A172 (cell line): ENCODE measurements around the gene PRR9. TPM values are rescaled to one million over a fixed set of nuclear protein-coding genes. Genes with fewer than 3 reads are reported as not detected.

Experiments used
- DNase-seq: peaks from one replicate; pipeline ENCODE4 v3.0.0-alpha.2; 2015; ENCODE audit warnings: low spot score
- total RNA-seq: library from RNA; depleted of rRNA; stranded (reverse); fragments of >200 nt; shearing (Covaris generic); gene quantifications from 2 replicates; pipeline ENCODE4 v1.2.3, GENCODE V29; 2014

The PRR9 gene
- total RNA-seq, 1 experiment from 2014 or later, result not detected

DNA sequence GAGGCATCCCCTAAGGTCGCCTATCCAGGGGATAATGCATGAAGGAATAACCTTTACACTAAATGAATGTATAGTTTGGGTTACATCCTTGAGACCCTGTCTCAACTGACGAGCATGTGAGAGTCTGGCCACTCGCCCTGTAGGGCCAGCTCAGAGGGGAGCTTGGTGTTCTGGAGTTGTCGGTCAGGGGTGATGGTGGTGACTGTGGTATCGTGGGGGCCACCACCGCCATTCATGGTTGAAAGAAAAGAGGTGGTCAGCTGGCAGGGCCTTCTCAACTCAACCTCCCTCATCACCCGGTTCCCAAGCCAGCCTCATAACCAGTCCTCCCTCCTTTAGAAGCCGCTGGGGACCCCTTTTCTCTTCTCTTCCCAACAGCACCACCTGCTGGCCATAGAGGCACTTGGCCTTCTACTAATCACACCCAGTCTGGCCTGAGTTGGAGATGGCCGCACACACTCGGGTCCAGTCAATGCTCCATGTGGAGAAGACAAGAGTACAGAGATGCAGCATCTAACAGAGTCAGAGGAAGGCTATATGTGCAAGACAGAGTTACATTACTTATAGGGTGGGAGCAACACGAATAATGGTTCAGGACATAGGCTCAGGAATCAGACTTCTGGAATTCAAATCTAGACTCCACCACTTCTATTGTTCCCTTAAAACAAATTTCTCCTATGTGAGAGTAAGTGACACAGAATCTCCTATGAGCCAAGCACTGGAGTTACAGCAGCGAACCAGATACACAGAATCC lies 11.9 kb downstream of the PRR9 start:
- peak; percentile 25 for DNase-seq

DNA sequence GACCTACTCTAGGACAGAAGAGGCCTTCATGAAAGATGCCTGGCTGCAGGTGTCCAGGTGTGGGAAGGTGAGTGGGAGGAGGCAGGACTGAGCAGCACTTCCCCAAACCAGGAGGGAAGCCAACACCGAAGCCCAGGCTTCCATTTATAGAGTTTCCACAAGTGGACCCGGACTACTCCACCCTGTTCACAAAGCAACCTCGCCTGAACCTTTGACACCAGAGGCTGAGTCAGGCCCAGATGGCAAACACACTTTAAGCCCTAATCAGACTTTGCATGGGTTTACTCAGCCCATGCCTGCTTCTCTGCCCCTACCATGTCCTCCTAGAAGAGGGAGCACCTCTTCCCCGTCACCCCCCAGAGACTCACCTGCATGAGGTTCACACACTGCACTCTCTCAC lies 14.0 kb downstream of the PRR9 start:
- no peak for DNase-seq

GRCh38 chr1:153231785-153232184 lies 14.4 kb downstream of the PRR9 start:
- DNase-seq, result no peak

DNA sequence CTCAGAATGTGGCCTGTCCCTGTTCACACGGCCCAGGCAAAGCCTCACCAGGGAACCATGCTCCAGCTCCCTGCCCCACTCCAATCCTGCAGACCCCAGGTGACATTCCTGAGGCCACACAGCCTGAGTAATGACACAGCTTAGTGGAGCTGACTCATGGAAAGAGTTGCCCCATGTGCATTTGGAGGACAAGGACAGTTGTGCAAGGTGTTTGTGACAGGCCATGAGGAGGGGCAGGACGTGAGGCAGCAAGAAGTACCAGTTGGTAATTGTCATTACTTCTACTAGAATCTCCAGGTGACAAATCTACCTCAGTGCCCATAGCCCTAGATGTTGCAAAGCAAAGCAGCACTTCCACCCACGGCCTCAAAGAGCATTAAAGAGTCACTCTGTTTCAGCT lies 15.2 kb downstream of the PRR9 start:
- no peak for DNase-seq

GRCh38 chr1:153233448-153233847 lies 16.1 kb downstream of the PRR9 start:
- no peak for DNase-seq

- DNase-seq, result peak; percentile 16
Observed at GRCh38 chr1:153238527-153238926, 21.1 kb downstream of the PRR9 start.

- no peak for DNase-seq
Observed at GRCh38 chr1:153242160-153242559, 24.8 kb downstream of the PRR9 start.

DNA sequence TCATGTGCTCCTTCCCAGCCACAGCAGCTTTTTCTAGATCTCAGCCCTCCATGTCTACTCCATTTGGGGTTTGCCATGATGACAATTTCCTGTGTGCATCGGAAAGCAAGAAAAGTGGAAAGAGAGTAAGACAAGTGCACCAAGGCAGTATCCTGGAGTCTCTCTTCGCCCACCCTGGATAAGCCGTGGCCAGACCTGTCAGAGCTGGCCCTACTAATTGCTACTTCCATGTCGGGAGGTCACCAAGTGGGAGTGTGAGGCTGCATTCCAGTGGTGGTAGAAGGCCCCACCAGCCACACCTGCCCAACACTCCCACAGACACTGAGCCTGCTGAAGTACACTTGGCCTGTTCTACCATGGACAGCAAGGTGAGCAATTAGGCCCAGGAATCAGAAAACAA lies 28.1 kb downstream of the PRR9 start:
- DNase-seq, result no peak

DNA sequence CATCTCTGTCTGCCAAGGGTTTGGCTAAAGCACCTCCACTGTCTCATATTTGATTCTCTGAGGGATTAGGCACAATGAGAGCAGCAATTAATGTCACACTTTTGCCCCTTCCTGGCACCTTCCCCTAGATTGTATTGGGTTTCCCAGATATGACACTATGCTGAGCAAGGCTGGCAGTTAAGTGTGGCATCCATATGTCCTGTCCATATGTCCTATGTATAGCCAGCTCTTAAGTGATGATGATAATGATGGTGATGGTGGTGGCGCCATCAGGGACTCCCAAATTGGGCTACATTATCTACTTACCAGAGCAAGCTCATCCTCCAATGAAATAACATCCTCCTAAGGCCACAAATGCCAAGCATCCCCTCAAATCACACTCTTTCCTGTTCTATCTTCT lies 28.6 kb downstream of the PRR9 start:
- DNase-seq, result no peak

DNA sequence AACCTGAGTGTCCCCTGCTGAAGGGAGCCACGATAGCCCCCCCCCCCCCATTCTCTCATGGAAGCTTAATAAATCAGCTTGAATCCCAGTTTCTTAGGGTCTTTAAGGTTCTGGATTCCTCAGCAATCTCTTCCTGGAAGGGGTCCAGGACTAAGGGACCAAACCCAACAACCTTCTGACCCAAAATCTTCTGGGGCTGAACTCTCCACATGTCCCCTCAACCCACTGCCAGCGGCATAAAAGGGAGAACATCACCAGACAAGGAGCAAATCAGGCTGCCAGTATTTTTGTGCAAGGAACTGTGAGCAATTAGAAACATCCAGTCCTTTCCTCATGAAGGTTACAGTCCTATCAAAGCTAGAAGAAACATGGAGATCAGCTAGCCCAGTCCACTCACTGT lies 29.4 kb downstream of the PRR9 start:
- DNase-seq, result no peak

- DNase-seq, result no peak
Observed at GRCh38 chr1:153248176-153248879, 30.9 kb downstream of the PRR9 start.

DNA sequence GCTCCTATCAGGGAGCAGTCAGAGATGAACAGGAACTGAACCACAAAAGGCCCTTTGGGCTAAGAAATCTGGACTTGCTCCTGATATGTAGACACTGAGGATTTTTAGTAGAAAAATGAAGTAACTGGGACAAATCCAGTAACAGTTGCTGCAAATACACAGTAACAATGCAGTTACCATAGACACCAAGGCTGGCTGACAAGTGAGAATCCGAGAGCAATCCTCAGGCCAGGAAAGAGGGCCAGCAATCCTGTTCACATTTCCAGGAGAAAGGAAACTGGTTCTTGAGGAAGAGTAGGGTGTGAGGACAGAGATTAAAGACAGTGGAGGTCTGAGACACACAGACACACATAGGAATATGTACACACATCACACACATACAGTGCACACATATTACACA lies 32.8 kb downstream of the PRR9 start:
- DNase-seq, result no peak

DNA sequence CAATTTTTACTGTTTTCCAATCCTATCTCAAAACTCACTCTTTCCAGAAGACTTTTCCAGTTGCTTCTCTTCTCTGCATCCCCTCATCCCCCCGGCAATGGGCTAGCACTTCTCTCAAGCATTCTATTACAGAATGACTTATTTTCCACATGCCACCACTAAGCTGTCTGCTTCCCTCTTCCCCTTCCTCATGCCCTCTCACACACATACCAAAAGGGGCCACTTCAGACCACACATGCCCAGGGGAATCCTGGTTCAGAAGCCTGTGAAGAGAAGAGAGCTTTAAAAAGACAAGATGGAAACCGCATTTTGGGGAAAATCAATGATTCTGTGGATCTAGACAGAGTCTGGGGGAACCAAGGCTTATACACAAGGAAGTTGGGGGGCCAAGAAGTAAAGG lies 33.7 kb downstream of the PRR9 start:
- DNase-seq, result no peak

- DNase-seq, result no peak
Observed at GRCh38 chr1:153251562-153251961, 34.2 kb downstream of the PRR9 start.

- DNase-seq, result no peak
Observed at GRCh38 chr1:153251988-153252387, 34.6 kb downstream of the PRR9 start.

- no peak for DNase-seq
Observed at GRCh38 chr1:153253076-153253475, 35.7 kb downstream of the PRR9 start.

DNA sequence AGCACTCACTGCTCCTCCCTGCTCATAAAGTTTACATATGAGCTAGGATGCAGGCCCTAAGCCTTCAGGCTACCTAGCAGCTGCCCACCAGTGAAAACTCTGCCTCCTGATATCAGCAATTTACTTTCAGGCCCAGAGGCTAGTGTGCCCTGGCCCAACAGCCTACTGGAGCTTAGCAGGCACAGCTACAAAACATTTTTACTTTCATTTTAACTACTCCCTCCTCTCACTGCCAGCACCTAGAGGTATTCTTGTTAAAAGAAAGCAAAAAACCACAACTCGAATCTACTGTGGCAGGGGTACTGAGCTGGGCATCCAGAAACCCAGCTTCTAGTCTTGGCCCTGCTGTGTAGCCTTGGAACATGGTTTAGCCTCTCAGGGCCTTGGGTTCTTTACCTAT lies 36.3 kb downstream of the PRR9 start:
- no peak for DNase-seq

GRCh38 chr1:153259387-153259786 lies 42.0 kb downstream of the PRR9 start, which contains the start of gene LORICRIN:
LORICRIN (plus strand) TSS chr1:153259687; CDS start chr1:153260950, 1,263 bp downstream.
- DNase-seq, result no peak

GRCh38 chr1:153260585-153261280 lies 43.3 kb downstream of the PRR9 start:
- no peak for DNase-seq

- DNase-seq, result no peak
Observed at GRCh38 chr1:153261281-153262069, 44.1 kb downstream of the PRR9 start.

GRCh38 chr1:153262070-153262366 lies 44.6 kb downstream of the PRR9 start:
- no peak for DNase-seq
